H1 (cell line): ENCODE data around the gene CDH15. TPM values are rescaled to one million over a fixed set of nuclear protein-coding genes. Genes with fewer than 3 reads are reported as not detected.

Experiments used
- ATF2 ChIP-seq: IDR thresholded peaks from 2 replicates; pipeline ENCODE4 v1.6.1; 2012; ENCODE audit warnings: low read length, inconsistent platforms
- GABPA ChIP-seq: IDR thresholded peaks from 2 replicates; pipeline ENCODE4 v1.6.1; 2011; ENCODE audit warnings: mild to moderate bottlenecking, low read length, moderate library complexity, borderline replicate concordance; ENCODE audit not compliant: insufficient read depth
- polyA plus RNA-seq, 7 experiments: library from polyadenylated mRNA; depleted of rRNA in 3 of 7; stranded (reverse) in 5 of 7; unstranded in 2 of 7; fragments of >200 nt in 5 of 7; fragments of 200-250 nt in 2 of 7; gene quantifications; 1 replicate in 5 of 7; 2 replicates in 1 of 7; 4 replicates in 1 of 7; pipeline versions ENCODE4 v1.2.1 to v1.2.3, GENCODE V29; 2011 to 2013; ENCODE audit warnings: missing spikeins in 2 of 7, mixed read lengths in 2 of 7
- total RNA-seq: library from RNA; stranded (reverse); fragmentation: NEBNext Ultra II Directional; extraction: Animal tissue kit (Norgen Biotek cat#: 25700); gene quantifications from 2 replicates; pipeline ENCODE4 v1.2.1, GENCODE V29; 2021

Gene CDH15
- total and polyA plus RNA-seq, 2 of the 8 experiments (the other 6 are each of a cell fraction or from before 2014, with no cell fraction given) = 0.50 to 0.82 TPM

GRCh38 chr16:89175280-89176146 lies 4.0 kb downstream of the CDH15 start (continued):
- TF ChIP-seq ATF2 = no peak
- TF ChIP-seq GABPA = no peak
